ENCODE results near the gene CASP7.
"Not testable (repeated sequence)": the region's sequence is repeated elsewhere in the genome, so short reads cannot be mapped to it uniquely, and the experiment has no call there.

CASP7 gene

GRCh38 chr10:113770346-113770745, 90.6 kb downstream of the CASP7 start:
- no peak for DNase-seq (ENCODE audit: low read depth)
- no peak overlapping the region for H3K4me3 ChIP-seq (ENCODE audit: low read depth, low read length)
- in situ Hi-C loops (cut with HindIII; ENCODE audit: low sequenced_read_pairs) = no loop called here
- TF ChIP-seq CTCF (IDR thresholded peaks at IDR 0.05; ENCODE audit: low read depth, low read length, missing control alignments) = no peak

GRCh38 chr10:113771131-113771530, 91.4 kb downstream of the CASP7 start:
- in situ Hi-C loops (cut with HindIII; ENCODE audit: low sequenced_read_pairs); H3K4me3 ChIP-seq (ENCODE audit: low read depth, low read length); DNase-seq (ENCODE audit: low read depth): not testable (repeated sequence)

GRCh38 chr10:113775686-113776294, 96.1 kb downstream of the CASP7 start:
- H3K4me3 ChIP-seq (ENCODE audit: low read depth, low read length) = no peak overlapping the region
- no peak for DNase-seq (ENCODE audit: low read depth)
- in situ Hi-C loops (cut with HindIII; ENCODE audit: low sequenced_read_pairs) = no loop called here
- no peak for TF ChIP-seq CTCF (IDR thresholded peaks at IDR 0.05; ENCODE audit: low read depth, low read length, missing control alignments)

- in situ Hi-C loops (cut with HindIII; ENCODE audit: low sequenced_read_pairs) = no loop called here
- no peak overlapping the region for H3K4me3 ChIP-seq (ENCODE audit: low read depth, low read length)
- TF ChIP-seq CTCF (IDR thresholded peaks at IDR 0.05; ENCODE audit: low read depth, low read length, missing control alignments) = no peak
- no peak for DNase-seq (ENCODE audit: low read depth)
Observed at GRCh38 chr10:113776553-113776952, 96.8 kb downstream of the CASP7 start.

All from astrocyte of the cerebellum (primary cell).